Type B pancreatic cell (in vitro differentiated cells): ENCODE measurements around the gene USP2. TPM values are rescaled to one million over a fixed set of nuclear protein-coding genes. Genes with fewer than 3 reads are reported as not detected.

Source experiments
- DNase-seq: peaks from one replicate; pipeline ENCODE4 v3.0.0; 2021; ENCODE audit warnings: mixed read lengths; ENCODE audit not compliant: unreplicated experiment; ENCODE audit errors: extremely low spot score
- H3K27ac Mint-ChIP-seq: 2 replicates; pipeline ENCODE4 v1.8.0; 2021; ENCODE audit warnings: mild to moderate bottlenecking, mixed read lengths
- H3K27me3 Mint-ChIP-seq: 2 replicates; pipeline ENCODE4 v1.8.0; 2021; ENCODE audit warnings: mixed read lengths
- H3K36me3 Mint-ChIP-seq: 2 replicates; pipeline ENCODE4 v1.8.0; 2021; ENCODE audit warnings: mixed read lengths
- H3K4me1 Mint-ChIP-seq: one replicate; pipeline ENCODE4 v1.8.0; 2021; ENCODE audit warnings: mixed read lengths; ENCODE audit not compliant: unreplicated experiment
- H3K4me3 Mint-ChIP-seq: 2 replicates; pipeline ENCODE4 v1.8.0; 2021; ENCODE audit warnings: mild to moderate bottlenecking, mixed read lengths
- H3K9me3 Mint-ChIP-seq: 2 replicates; pipeline ENCODE4 v1.8.0; 2021; ENCODE audit warnings: mixed read lengths
- CTCF ChIP-seq: fragments of 200-600 bp; sonication (generic); conservative IDR thresholded peaks from 2 replicates; pipeline ENCODE4 v1.5.0; 2021; ENCODE audit warnings: antibody characterized with exemption, mild to moderate bottlenecking
- total RNA-seq: library from RNA; stranded (reverse); gene quantifications from 2 replicates; pipeline ENCODE4 v1.2.1, GENCODE V29; 2021; ENCODE audit warnings: low replicate concordance

Gene USP2
- total RNA-seq, 1 donor from 2014 or later, result 8.2 TPM

GRCh38 chr11:119347242-119347641 lies 34.2 kb downstream of the USP2 start:
- H3K9me3 Mint-ChIP-seq, result no peaks in the 10 kb centered on the region
- no peak for DNase-seq
- H3K27ac Mint-ChIP-seq, result no peak overlapping the region
- peaks cover 47% of the 10 kb centered on the region for H3K27me3 Mint-ChIP-seq
- no peaks in the 10 kb centered on the region for H3K4me1 Mint-ChIP-seq
- H3K36me3 Mint-ChIP-seq, result no peaks in the 10 kb centered on the region
- no peak for TF ChIP-seq CTCF
- no peak overlapping the region for H3K4me3 Mint-ChIP-seq

GRCh38 chr11:119346605-119347004 lies 34.9 kb downstream of the USP2 start, which contains the start of gene MFRP:
TSS of gene MFRP (minus strand) at chr11:119346705. CDS start at chr11:119346513, 192 bp downstream.
- Mint-ChIP-seq H3K27ac (no peak within 1 kb of the TSS), H3K36me3 (no peaks in the 10 kb centered on the region), H3K4me3 (no peak within 1 kb of the TSS), H3K4me1 (no peaks in the 10 kb centered on the region), H3K27me3 (peaks cover 53% of the 10 kb centered on the region), H3K9me3 (no peaks in the 10 kb centered on the region)
- no peak for DNase-seq
- TF ChIP-seq CTCF, result no peak

- peaks cover 5% of the 10 kb centered on the region for H3K4me1 Mint-ChIP-seq
- no peak overlapping the region for H3K27ac Mint-ChIP-seq
- H3K9me3 Mint-ChIP-seq, result no peaks in the 10 kb centered on the region
- H3K4me3 Mint-ChIP-seq, result no peak overlapping the region
- DNase-seq, result no peak
- H3K27me3 Mint-ChIP-seq, result peaks cover 57% of the 10 kb centered on the region
- no peak for TF ChIP-seq CTCF
- no peaks in the 10 kb centered on the region for H3K36me3 Mint-ChIP-seq
These were observed 35.8 kb downstream of the USP2 start for GRCh38 chr11:119345685-119346084.

- H3K4me1 Mint-ChIP-seq, result peaks cover 6% of the 10 kb centered on the region
- no peak for DNase-seq
- no peaks in the 10 kb centered on the region for H3K9me3 Mint-ChIP-seq
- H3K36me3 Mint-ChIP-seq, result no peaks in the 10 kb centered on the region
- no peak overlapping the region for H3K4me3 Mint-ChIP-seq
- H3K27me3 Mint-ChIP-seq, result peaks cover 58% of the 10 kb centered on the region
- TF ChIP-seq CTCF, result no peak
- no peak overlapping the region for H3K27ac Mint-ChIP-seq
These were observed 37.0 kb downstream of the USP2 start for GRCh38 chr11:119344291-119345010.

- TF ChIP-seq CTCF, result no peak
- Mint-ChIP-seq H3K27me3 (peaks cover 62% of the 10 kb centered on the region), H3K4me1 (peaks cover 6% of the 10 kb centered on the region), H3K9me3 (no peaks in the 10 kb centered on the region), H3K4me3 (no peak overlapping the region), H3K36me3 (no peaks in the 10 kb centered on the region), H3K27ac (no peak overlapping the region)
- no peak for DNase-seq
These were observed 37.8 kb downstream of the USP2 start for GRCh38 chr11:119343726-119344125.
